Stomach (tissue), 4 donors: ENCODE results near the gene EDRF1.

Experiments
- EP300 ChIP-seq: sonication (generic); formaldehyde crosslinking; IDR thresholded peaks from one replicate; pipeline ENCODE4 v1.6.1; 2017; ENCODE audit warnings: antibody characterized with exemption
- TF ChIP-seq, protein P1 (sequence below), 7 experiments: fragments of 450-650 bp in 4 of 7; fragments of 200-600 bp in 3 of 7; sonication (generic) in 3 of 7; IDR thresholded peaks; one replicate each; pipeline ENCODE4 v1.5.1; 2016 to 2019; ENCODE audit warnings: antibody characterized with exemption in 7 of 7, control low read depth in 2 of 7, mild to moderate bottlenecking in 1 of 7

DNA sequence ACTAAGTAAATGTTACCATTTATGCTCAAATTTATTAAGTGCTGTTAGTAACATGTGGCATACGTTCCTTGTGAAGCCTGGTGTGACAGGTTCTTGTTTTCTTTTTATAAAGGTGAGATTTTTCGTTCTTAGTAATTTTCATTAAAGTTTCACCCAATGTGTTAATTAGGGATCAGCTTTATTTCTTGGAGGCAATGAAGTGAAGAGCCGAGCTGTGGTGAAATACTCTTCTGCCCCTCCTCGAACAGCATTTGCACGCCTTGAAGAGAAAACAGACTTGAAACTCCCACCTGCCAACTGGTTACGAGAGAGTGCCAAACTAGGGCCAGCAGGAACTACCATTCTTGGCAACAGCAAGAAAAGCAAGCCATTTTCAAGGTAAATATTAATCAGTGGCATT is 1.5 kb downstream of the EDRF1 start:
- TF ChIP-seq, protein P1, sequence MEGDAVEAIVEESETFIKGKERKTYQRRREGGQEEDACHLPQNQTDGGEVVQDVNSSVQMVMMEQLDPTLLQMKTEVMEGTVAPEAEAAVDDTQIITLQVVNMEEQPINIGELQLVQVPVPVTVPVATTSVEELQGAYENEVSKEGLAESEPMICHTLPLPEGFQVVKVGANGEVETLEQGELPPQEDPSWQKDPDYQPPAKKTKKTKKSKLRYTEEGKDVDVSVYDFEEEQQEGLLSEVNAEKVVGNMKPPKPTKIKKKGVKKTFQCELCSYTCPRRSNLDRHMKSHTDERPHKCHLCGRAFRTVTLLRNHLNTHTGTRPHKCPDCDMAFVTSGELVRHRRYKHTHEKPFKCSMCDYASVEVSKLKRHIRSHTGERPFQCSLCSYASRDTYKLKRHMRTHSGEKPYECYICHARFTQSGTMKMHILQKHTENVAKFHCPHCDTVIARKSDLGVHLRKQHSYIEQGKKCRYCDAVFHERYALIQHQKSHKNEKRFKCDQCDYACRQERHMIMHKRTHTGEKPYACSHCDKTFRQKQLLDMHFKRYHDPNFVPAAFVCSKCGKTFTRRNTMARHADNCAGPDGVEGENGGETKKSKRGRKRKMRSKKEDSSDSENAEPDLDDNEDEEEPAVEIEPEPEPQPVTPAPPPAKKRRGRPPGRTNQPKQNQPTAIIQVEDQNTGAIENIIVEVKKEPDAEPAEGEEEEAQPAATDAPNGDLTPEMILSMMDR (IDR thresholded peaks at IDR 0.05): no peak
- TF ChIP-seq EP300: no peak
